Vagina (tissue), 2 donors: ENCODE results near the gene P2RY14. TPM values are rescaled to one million over a fixed set of nuclear protein-coding genes. Genes with fewer than 3 reads are reported as not detected.

ENCODE experiments used
- DNase-seq, 2 donors: peaks; one replicate each; pipeline ENCODE4 v3.0.0-alpha.2; 2017; ENCODE audit errors: extremely low spot score in 2 of 2
- H3K27ac ChIP-seq: fragments of 200-600 bp; sonication (generic); one replicate; pipeline ENCODE4 v1.5.1; 2019
- H3K27me3 ChIP-seq: fragments of 200-600 bp; sonication (generic); one replicate; pipeline ENCODE4 v1.5.1; 2019
- H3K36me3 ChIP-seq, 2 donors: fragments of 200-600 bp; sonication (generic); one replicate each; pipeline ENCODE4 v1.5.1; 2017 to 2019
- H3K4me1 ChIP-seq: fragments of 200-600 bp; sonication (generic); one replicate; pipeline ENCODE4 v1.5.1; 2019
- H3K4me3 ChIP-seq, 2 donors: fragments of 200-600 bp; sonication (generic); 1 replicate in 1 of 2; 2 replicates in 1 of 2; pipeline ENCODE4 v1.5.1; 2016 to 2019
- H3K9me3 ChIP-seq: fragments of 200-600 bp; sonication (generic); one replicate; pipeline ENCODE4 v1.5.1; 2019
- CTCF ChIP-seq, 3 experiments: fragments of 450-650 bp in 2 of 3; fragments of 200-600 bp in 1 of 3; sonication (generic) in 1 of 3; IDR thresholded peaks; one replicate each; pipeline ENCODE4 v1.5.1; 2017 to 2019; ENCODE audit warnings: antibody characterized with exemption in 3 of 3, mild to moderate bottlenecking in 2 of 3, moderate library complexity in 2 of 3
- POLR2A ChIP-seq, 2 donors: fragments of 450-650 bp; IDR thresholded peaks; one replicate each; pipeline ENCODE4 v1.6.1; 2017; ENCODE audit warnings: antibody characterized with exemption in 2 of 2, mild to moderate bottlenecking in 2 of 2, moderate library complexity in 2 of 2
- POLR2AphosphoS5 ChIP-seq, 2 donors: sonication (generic); formaldehyde crosslinking; IDR thresholded peaks; one replicate each; pipeline ENCODE4 v1.9.0; 2017; ENCODE audit warnings: antibody characterized with exemption in 2 of 2, mild to moderate bottlenecking in 2 of 2, low read depth in 1 of 2; ENCODE audit not compliant: insufficient read depth in 1 of 2
- intact Hi-C: fragments of 100-400 bp; cut with DNase I; formaldehyde crosslinking; loops from one replicate; pipeline ENCODE4 v1.15.1; 2023
- total RNA-seq: library from RNA; depleted of rRNA; stranded (reverse); fragments of >200 nt; gene quantifications from one replicate; pipeline ENCODE4 v1.2.3, GENCODE V29; 2016

Gene P2RY14
- total RNA-seq, 1 donor from 2014 or later = 0.49 TPM

DNA sequence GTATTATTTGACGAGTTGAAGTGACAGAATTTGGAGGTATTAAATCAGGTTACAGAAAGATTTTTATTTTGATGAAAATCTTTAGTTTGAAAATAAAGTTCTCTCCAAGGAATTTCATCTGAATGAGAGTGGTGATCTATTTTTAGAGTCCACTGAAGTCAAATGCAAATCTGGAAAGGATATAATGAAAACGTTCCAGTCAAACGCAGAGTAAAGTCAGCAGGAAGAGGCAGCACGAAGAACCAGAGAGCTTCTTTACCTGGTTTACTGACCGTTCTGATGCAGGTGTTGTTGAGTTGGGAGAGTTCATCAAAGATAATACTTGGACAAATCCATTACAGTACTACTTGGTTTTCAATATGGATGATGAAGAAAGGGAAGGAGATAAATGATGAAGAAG, 8.7 kb downstream of the P2RY14 start:
- Histone ChIP-seq H3K27ac (no peak overlapping the region), H3K4me1 (no peaks in the 10 kb centered on the region), H3K27me3 (no peaks in the 10 kb centered on the region), H3K36me3 (no peaks in the 10 kb centered on the region), H3K9me3 (no peaks in the 10 kb centered on the region), H3K4me3 (no peak overlapping the region)
- DNase-seq = no peak
- TF ChIP-seq POLR2AphosphoS5 (IDR thresholded peaks at IDR 0.05; ENCODE audit: insufficient read depth in 1 of 2, low read depth in 1 of 2) (no peak), POLR2A (IDR thresholded peaks at IDR 0.05) (no peak), CTCF (IDR thresholded peaks at IDR 0.05) (no peak)
- intact Hi-C loops = no loop called here

GRCh38 chr3:151268267-151269235, 9.8 kb downstream of the P2RY14 start:
- intact Hi-C loops = no loop called here
- Histone ChIP-seq H3K9me3 (no peaks in the 10 kb centered on the region), H3K27ac (no peak overlapping the region), H3K4me1 (peaks cover 6% of the 10 kb centered on the region), H3K27me3 (no peaks in the 10 kb centered on the region), H3K36me3 (no peaks in the 10 kb centered on the region), H3K4me3 (no peak overlapping the region)
- DNase-seq = no peak
- TF ChIP-seq POLR2AphosphoS5 (IDR thresholded peaks at IDR 0.05; ENCODE audit: insufficient read depth in 1 of 2, low read depth in 1 of 2) = no peak
- TF ChIP-seq POLR2A (IDR thresholded peaks at IDR 0.05) = no peak
- TF ChIP-seq CTCF (IDR thresholded peaks at IDR 0.05) = no peak

GRCh38 chr3:151267066-151267465, 11.3 kb downstream of the P2RY14 start:
- H3K4me1 ChIP-seq = peaks cover 6% of the 10 kb centered on the region
- H3K9me3 ChIP-seq = no peaks in the 10 kb centered on the region
- H3K27me3 ChIP-seq = no peaks in the 10 kb centered on the region
- no peak for DNase-seq
- TF ChIP-seq CTCF (IDR thresholded peaks at IDR 0.05) (no peak), POLR2AphosphoS5 (IDR thresholded peaks at IDR 0.05; ENCODE audit: insufficient read depth in 1 of 2, low read depth in 1 of 2) (no peak), POLR2A (IDR thresholded peaks at IDR 0.05) (no peak)
- H3K36me3 ChIP-seq = no peaks in the 10 kb centered on the region
- no peak overlapping the region for H3K4me3 ChIP-seq
- no peak overlapping the region for H3K27ac ChIP-seq
- intact Hi-C loops = no loop called here

DNA sequence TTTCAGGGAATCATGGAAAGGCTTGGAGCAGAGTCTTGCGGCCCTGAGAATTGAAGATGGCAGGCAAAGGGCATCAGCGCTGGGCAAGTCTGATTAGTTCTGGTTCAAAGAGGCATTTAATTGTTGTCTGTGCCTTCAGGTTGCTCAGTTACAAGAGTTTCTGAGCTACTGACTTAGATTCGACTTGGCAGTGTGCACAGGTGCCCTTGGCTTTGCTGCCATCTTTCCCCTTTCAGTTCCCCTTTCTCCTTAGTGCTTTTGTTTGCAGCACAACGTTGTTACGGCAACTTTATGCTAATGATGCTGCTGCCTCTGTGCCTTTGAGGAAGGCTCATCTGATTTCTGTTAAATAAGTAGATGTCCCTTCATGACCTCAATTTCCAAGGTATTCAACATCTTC, 12.5 kb downstream of the P2RY14 start:
- H3K36me3 ChIP-seq = no peaks in the 10 kb centered on the region
- TF ChIP-seq POLR2AphosphoS5 (IDR thresholded peaks at IDR 0.05; ENCODE audit: insufficient read depth in 1 of 2, low read depth in 1 of 2) (no peak), CTCF (IDR thresholded peaks at IDR 0.05) (no peak), POLR2A (IDR thresholded peaks at IDR 0.05) (no peak)
- DNase-seq = no peak
- no peaks in the 10 kb centered on the region for H3K27me3 ChIP-seq
- intact Hi-C loops = no loop called here
- H3K9me3 ChIP-seq = no peaks in the 10 kb centered on the region
- H3K27ac ChIP-seq = no peak overlapping the region
- H3K4me1 ChIP-seq = peaks cover 6% of the 10 kb centered on the region
- H3K4me3 ChIP-seq = no peak overlapping the region

- peaks cover 6% of the 10 kb centered on the region for H3K4me1 ChIP-seq
- no peaks in the 10 kb centered on the region for H3K27me3 ChIP-seq
- no peaks in the 10 kb centered on the region for H3K36me3 ChIP-seq
- H3K9me3 ChIP-seq = no peaks in the 10 kb centered on the region
- no peak overlapping the region for H3K27ac ChIP-seq
- TF ChIP-seq CTCF (IDR thresholded peaks at IDR 0.05) = no peak
- H3K4me3 ChIP-seq = no peak overlapping the region
- intact Hi-C loops = no loop called here
- DNase-seq = no peak
Measured at GRCh38 chr3:151265166-151265565, 13.2 kb downstream of the P2RY14 start.
